Neural progenitor cell (in vitro differentiated cells): ENCODE data around the gene AUTS2. TPM values are rescaled to one million over a fixed set of nuclear protein-coding genes. Genes with fewer than 3 reads are reported as not detected.

ENCODE experiments used
- DNase-seq: peaks from one replicate; pipeline ENCODE4 v3.0.0-alpha.2; 2016; ENCODE audit warnings: low spot score
- H2AFZ ChIP-seq: fragments of 200-600 bp; sonication (generic); replicated peaks from 2 replicates; pipeline ENCODE4 v1.6.1; 2016; ENCODE audit warnings: antibody characterized with exemption
- H3F3A ChIP-seq: fragments of 200-600 bp; sonication (generic); 2 replicates; pipeline ENCODE4 v1.6.1; 2016; ENCODE audit warnings: antibody characterized with exemption, low read depth
- H3K27ac ChIP-seq: fragments of 200-600 bp; sonication (generic); 2 replicates; pipeline ENCODE4 v1.5.1; 2016; ENCODE audit warnings: mild to moderate bottlenecking
- H3K27me3 ChIP-seq: fragments of 200-600 bp; sonication (generic); 2 replicates; pipeline ENCODE4 v1.6.1; 2016; ENCODE audit warnings: mild to moderate bottlenecking, moderate library complexity
- H3K36me3 ChIP-seq: fragments of 200-600 bp; sonication (generic); 2 replicates; pipeline ENCODE4 v1.5.1; 2016
- H3K4me1 ChIP-seq: fragments of 200-600 bp; sonication (generic); 2 replicates; pipeline ENCODE4 v1.6.1; 2016; ENCODE audit warnings: mixed run types
- H3K4me2 ChIP-seq: fragments of 200-600 bp; sonication (generic); 2 replicates; pipeline ENCODE4 v1.6.1; 2016
- H3K4me3 ChIP-seq: fragments of 200-600 bp; sonication (generic); 2 replicates; pipeline ENCODE4 v1.5.1; 2016
- H3K79me2 ChIP-seq: fragments of 200-600 bp; sonication (generic); 2 replicates; pipeline ENCODE4 v1.6.1; 2016; ENCODE audit warnings: low read depth
- H3K9ac ChIP-seq: fragments of 200-600 bp; sonication (generic); 2 replicates; pipeline ENCODE4 v1.6.1; 2016
- H3K9me3 ChIP-seq: fragments of 200-600 bp; sonication (generic); 2 replicates; pipeline ENCODE4 v1.5.1; 2016; ENCODE audit warnings: low read depth
- H4K20me1 ChIP-seq: fragments of 200-600 bp; sonication (generic); 2 replicates; pipeline ENCODE4 v1.6.1; 2016; ENCODE audit warnings: low read depth
- H3K27ac Mint-ChIP-seq: 3 replicates; pipeline ENCODE4 v1.8.0; 2021; ENCODE audit warnings: mixed read lengths
- H3K27me3 Mint-ChIP-seq: 2 replicates; pipeline ENCODE4 v1.8.0; 2022; ENCODE audit warnings: low read depth, mild to moderate bottlenecking, inconsistent platforms, moderate library complexity, mixed read lengths; ENCODE audit not compliant: insufficient read depth
- H3K36me3 Mint-ChIP-seq: 3 replicates; pipeline ENCODE4 v1.8.0; 2021; ENCODE audit warnings: mixed read lengths
- H3K4me1 Mint-ChIP-seq: 3 replicates; pipeline ENCODE4 v1.8.0; 2021; ENCODE audit warnings: mixed read lengths
- H3K4me3 Mint-ChIP-seq: 3 replicates; pipeline ENCODE4 v1.8.0; 2021; ENCODE audit warnings: mild to moderate bottlenecking, moderate library complexity, mixed read lengths
- H3K9me3 Mint-ChIP-seq: 3 replicates; pipeline ENCODE4 v1.8.0; 2020; ENCODE audit warnings: mixed read lengths
- EZH2 ChIP-seq: fragments of 200-600 bp; sonication (generic); IDR thresholded peaks from 2 replicates; pipeline ENCODE4 v1.6.1; 2017; ENCODE audit warnings: antibody characterized with exemption, mild to moderate bottlenecking, moderate library complexity
- EZH2phosphoT487 ChIP-seq: fragments of 200-600 bp; sonication (generic); IDR thresholded peaks from 2 replicates; pipeline ENCODE4 v1.6.1; 2017; ENCODE audit warnings: antibody characterized with exemption
- total RNA-seq: library from RNA; depleted of rRNA; stranded (reverse); fragments of >200 nt; gene quantifications from 2 replicates; pipeline ENCODE4 v1.2.3, GENCODE V29; 2015; ENCODE audit warnings: low replicate concordance
- TF ChIP-seq, protein P1 (sequence below): fragments of 200-600 bp; sonication (generic); IDR thresholded peaks from 2 replicates; pipeline ENCODE4 v1.5.1; 2017; ENCODE audit warnings: antibody characterized with exemption, mild to moderate bottlenecking

The AUTS2 gene
- total RNA-seq, 1 donor from 2014 or later: 50.0 TPM

DNA sequence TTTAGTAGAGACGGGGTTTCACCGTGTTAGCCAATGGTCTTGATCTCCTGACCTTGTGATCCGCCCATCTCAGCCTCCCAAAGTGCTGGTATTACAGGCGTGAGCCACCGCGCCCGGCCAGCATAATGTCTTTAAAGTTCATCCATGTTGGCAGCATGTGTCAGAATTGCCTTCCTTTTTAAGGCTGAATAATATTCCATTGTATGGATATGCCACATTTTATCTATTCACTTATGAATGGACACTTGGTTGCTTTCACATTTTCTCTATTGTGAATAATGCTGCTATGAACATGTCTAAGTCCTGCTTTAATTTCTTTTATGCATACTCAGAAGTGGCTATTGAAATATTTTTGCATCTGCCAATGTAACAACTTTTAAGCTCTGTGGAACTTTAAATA is 779.7 kb downstream of the AUTS2 start:
- Histone ChIP-seq H3K4me1 (peaks cover 16% of the 10 kb centered on the region), H4K20me1 (no peaks in the 10 kb centered on the region), H3K79me2 (no peaks in the 10 kb centered on the region), H3K9me3 (no peaks in the 10 kb centered on the region), H3K9ac (no peak overlapping the region), H3K36me3 (no peaks in the 10 kb centered on the region), H3F3A (peaks cover 4% of the 10 kb centered on the region), H2AFZ (no peak overlapping the region), H3K4me2 (no peak overlapping the region), H3K27me3 (no peaks in the 10 kb centered on the region), H3K4me3 (no peak overlapping the region), H3K27ac (no peak overlapping the region)
- no peaks in the 10 kb centered on the region for H3K27me3 Mint-ChIP-seq
- no peak for TF ChIP-seq EZH2phosphoT487
- TF ChIP-seq EZH2: no peak
- TF ChIP-seq, protein P1, sequence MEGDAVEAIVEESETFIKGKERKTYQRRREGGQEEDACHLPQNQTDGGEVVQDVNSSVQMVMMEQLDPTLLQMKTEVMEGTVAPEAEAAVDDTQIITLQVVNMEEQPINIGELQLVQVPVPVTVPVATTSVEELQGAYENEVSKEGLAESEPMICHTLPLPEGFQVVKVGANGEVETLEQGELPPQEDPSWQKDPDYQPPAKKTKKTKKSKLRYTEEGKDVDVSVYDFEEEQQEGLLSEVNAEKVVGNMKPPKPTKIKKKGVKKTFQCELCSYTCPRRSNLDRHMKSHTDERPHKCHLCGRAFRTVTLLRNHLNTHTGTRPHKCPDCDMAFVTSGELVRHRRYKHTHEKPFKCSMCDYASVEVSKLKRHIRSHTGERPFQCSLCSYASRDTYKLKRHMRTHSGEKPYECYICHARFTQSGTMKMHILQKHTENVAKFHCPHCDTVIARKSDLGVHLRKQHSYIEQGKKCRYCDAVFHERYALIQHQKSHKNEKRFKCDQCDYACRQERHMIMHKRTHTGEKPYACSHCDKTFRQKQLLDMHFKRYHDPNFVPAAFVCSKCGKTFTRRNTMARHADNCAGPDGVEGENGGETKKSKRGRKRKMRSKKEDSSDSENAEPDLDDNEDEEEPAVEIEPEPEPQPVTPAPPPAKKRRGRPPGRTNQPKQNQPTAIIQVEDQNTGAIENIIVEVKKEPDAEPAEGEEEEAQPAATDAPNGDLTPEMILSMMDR: no peak
- H3K4me3 Mint-ChIP-seq: no peak overlapping the region
- no peaks in the 10 kb centered on the region for H3K36me3 Mint-ChIP-seq
- H3K27ac Mint-ChIP-seq: no peak overlapping the region
- peaks cover 11% of the 10 kb centered on the region for H3K4me1 Mint-ChIP-seq
- no peak for DNase-seq
- H3K9me3 Mint-ChIP-seq: no peaks in the 10 kb centered on the region

DNA sequence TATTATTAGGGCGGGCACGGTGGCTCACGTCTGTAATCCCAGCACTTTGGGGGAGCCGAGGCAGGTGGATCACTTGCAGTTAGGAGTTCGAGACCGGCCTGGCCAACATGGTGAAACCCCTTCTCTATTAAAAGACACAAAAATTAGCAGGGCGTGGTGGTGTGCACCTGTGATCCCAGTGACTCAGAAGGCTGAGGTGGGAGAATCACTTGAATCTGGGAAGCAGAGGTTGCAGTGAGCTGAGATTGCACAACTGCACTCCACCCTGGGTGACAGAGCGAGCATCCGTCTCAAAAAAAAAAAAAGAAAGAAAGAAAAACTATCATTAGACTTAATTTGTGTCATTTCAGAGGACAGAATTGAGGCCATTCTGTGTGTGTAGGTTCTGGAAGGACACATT is 780.9 kb downstream of the AUTS2 start:
- Mint-ChIP-seq H3K27ac (no peak overlapping the region), H3K4me1 (peaks cover 18% of the 10 kb centered on the region), H3K9me3 (no peaks in the 10 kb centered on the region), H3K4me3 (no peak overlapping the region), H3K36me3 (no peaks in the 10 kb centered on the region), H3K27me3 (no peaks in the 10 kb centered on the region)
- no peaks in the 10 kb centered on the region for H3K36me3 ChIP-seq
- H4K20me1 ChIP-seq: no peaks in the 10 kb centered on the region
- peaks cover 9% of the 10 kb centered on the region for H3F3A ChIP-seq
- H3K4me1 ChIP-seq: peaks cover 28% of the 10 kb centered on the region
- no peaks in the 10 kb centered on the region for H3K27me3 ChIP-seq
- no peaks in the 10 kb centered on the region for H3K79me2 ChIP-seq
- H3K9ac ChIP-seq: no peak overlapping the region
- no peak overlapping the region for H2AFZ ChIP-seq
- TF ChIP-seq, protein P1: no peak
- TF ChIP-seq EZH2 (no peak), EZH2phosphoT487 (no peak)
- H3K4me2 ChIP-seq: no peak overlapping the region
- H3K27ac ChIP-seq: no peak overlapping the region
- H3K9me3 ChIP-seq: no peaks in the 10 kb centered on the region
- no peak for DNase-seq
- no peak overlapping the region for H3K4me3 ChIP-seq

DNA sequence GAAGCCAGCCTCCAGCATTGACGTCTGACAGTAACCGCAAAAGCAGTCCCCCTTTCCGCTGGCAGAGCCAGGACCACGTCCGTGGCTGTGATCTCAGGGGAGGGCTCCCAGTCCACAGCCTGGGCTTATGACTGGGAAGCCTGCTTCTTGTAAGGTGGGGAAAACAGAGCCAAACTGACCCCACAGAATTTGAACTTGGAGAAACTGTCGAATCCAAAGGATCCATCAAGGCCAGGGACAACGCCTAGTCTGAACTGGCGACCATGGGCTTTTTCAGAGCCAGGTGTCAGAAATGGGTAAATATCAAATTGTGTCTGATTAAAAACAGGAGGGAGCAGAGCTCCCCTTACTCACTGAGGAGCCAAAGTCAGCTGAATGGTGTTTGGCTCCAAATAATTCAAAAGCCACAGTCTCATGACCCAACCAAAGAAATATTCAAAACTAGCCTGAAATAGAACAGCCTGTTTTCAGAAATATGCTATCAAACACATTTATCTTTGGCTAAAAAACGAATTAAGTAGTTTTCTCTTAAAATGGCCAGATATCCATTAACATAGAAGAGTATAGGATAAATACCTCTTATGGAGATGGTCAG is 782.2 kb downstream of the AUTS2 start:
- H3K9me3 Mint-ChIP-seq: no peaks in the 10 kb centered on the region
- no peak overlapping the region for H3K27ac Mint-ChIP-seq
- H3K27me3 ChIP-seq: no peaks in the 10 kb centered on the region
- H3F3A ChIP-seq: peaks cover 4% of the 10 kb centered on the region
- H3K4me1 Mint-ChIP-seq: peaks cover 18% of the 10 kb centered on the region
- H3K4me2 ChIP-seq: no peak overlapping the region
- no peak overlapping the region for H3K27ac ChIP-seq
- H3K4me3 ChIP-seq: no peak overlapping the region
- no peaks in the 10 kb centered on the region for H3K9me3 ChIP-seq
- no peaks in the 10 kb centered on the region for H3K27me3 Mint-ChIP-seq
- no peak overlapping the region for H3K9ac ChIP-seq
- no peaks in the 10 kb centered on the region for H4K20me1 ChIP-seq
- no peak overlapping the region for H2AFZ ChIP-seq
- H3K4me1 ChIP-seq: peaks cover 28% of the 10 kb centered on the region
- H3K4me3 Mint-ChIP-seq: no peak overlapping the region
- H3K36me3 ChIP-seq: no peaks in the 10 kb centered on the region
- TF ChIP-seq EZH2phosphoT487: no peak
- TF ChIP-seq, protein P1: no peak
- no peak for TF ChIP-seq EZH2
- no peaks in the 10 kb centered on the region for H3K79me2 ChIP-seq
- H3K36me3 Mint-ChIP-seq: no peaks in the 10 kb centered on the region
- no peak for DNase-seq
